Posterior vena cava (tissue), 2 donors: Measurements from ENCODE around the gene HERC2. TPM values are rescaled to one million over a fixed set of nuclear protein-coding genes. Genes with fewer than 3 reads are reported as not detected.

Source experiments
- DNase-seq: peaks from one replicate; pipeline ENCODE4 v3.0.0-alpha.2; 2020; ENCODE audit warnings: low spot score
- intact Hi-C, 2 donors: fragments of 100-400 bp; cut with DNase I; formaldehyde crosslinking; loops; one replicate each; pipeline versions ENCODE4 v1.14.1 to v1.14.2; 2022 to 2023
- total RNA-seq, 2 donors: library from RNA; stranded (reverse); fragmentation: NEBNext Ultra II Directional; extraction: Animal tissue kit (Norgen Biotek cat#: 25700); gene quantifications; one replicate each; pipeline ENCODE4 v1.2.1, GENCODE V29; 2021
- donor health status: DM: yes; HTN: yes; CAD: no.
- donor health status: DM: yes; HTN: yes; CAD: no.

HERC2 gene
- total RNA-seq, 2 donors from 2014 or later: 58.6 to 61.5 TPM

GRCh38 chr15:28123408-28124023, 198.5 kb downstream of the HERC2 start:
- peak; percentile 83 for DNase-seq
- intact Hi-C loops: loop anchor here in 1 of 2 donors (10.0 kb wide), 1 partner anchor 49 kb away; no protein-coding TSS in a partner anchor

GRCh38 chr15:28122038-28122949, 199.7 kb downstream of the HERC2 start:
- DNase-seq: peak; percentile 64
- intact Hi-C loops: loop anchor here in 1 of 2 donors (10.0 kb wide), 1 partner anchor 47 kb away; no protein-coding TSS in a partner anchor

GRCh38 chr15:28121577-28121976, 200.4 kb downstream of the HERC2 start:
- DNase-seq: peak; percentile 47
- intact Hi-C loops: loop anchor here in 1 of 2 donors (10.0 kb wide), 1 partner anchor 47 kb away; no protein-coding TSS in a partner anchor

GRCh38 chr15:28120359-28120640, 201.7 kb downstream of the HERC2 start:
- intact Hi-C loops: loop anchor here in 1 of 2 donors (10.0 kb wide), 1 partner anchor 45 kb away; no protein-coding TSS in a partner anchor

GRCh38 chr15:28118531-28118930, 203.4 kb downstream of the HERC2 start:
- intact Hi-C loops: no loop called here
- no peak for DNase-seq

More at GRCh38 chr15:28120359-28120640, 201.7 kb downstream of the HERC2 start:
- DNase-seq: no peak

- intact Hi-C loops: no loop called here
- peak; percentile 74 for DNase-seq
Observed at GRCh38 chr15:28118083-28118482, 203.9 kb downstream of the HERC2 start.

GRCh38 chr15:28117432-28117990, 204.5 kb downstream of the HERC2 start:
- DNase-seq: peak; percentile 50
- intact Hi-C loops: no loop called here

- intact Hi-C loops: no loop called here
- peak; percentile 75 for DNase-seq
Observed at GRCh38 chr15:28116521-28117431, 205.2 kb downstream of the HERC2 start.

- intact Hi-C loops: no loop called here
Observed at GRCh38 chr15:28115871-28116270, 206.1 kb downstream of the HERC2 start.

GRCh38 chr15:28114721-28115622, 207.0 kb downstream of the HERC2 start:
- intact Hi-C loops: no loop called here
- DNase-seq: peak; percentile 68

More at GRCh38 chr15:28115871-28116270, 206.1 kb downstream of the HERC2 start:
- peak; percentile 64 for DNase-seq

GRCh38 chr15:28114114-28114455, 207.9 kb downstream of the HERC2 start:
- no peak for DNase-seq
- intact Hi-C loops: no loop called here

GRCh38 chr15:28113394-28114113, 208.4 kb downstream of the HERC2 start:
- peak; percentile 70 for DNase-seq
- intact Hi-C loops: no loop called here

- intact Hi-C loops: no loop called here
- DNase-seq: peak; percentile 58
Observed at GRCh38 chr15:28112962-28113361, 209.0 kb downstream of the HERC2 start.

- intact Hi-C loops: no loop called here
- DNase-seq: peak; percentile 56
Observed at GRCh38 chr15:28112101-28112760, 209.7 kb downstream of the HERC2 start.

GRCh38 chr15:28111543-28111942, 210.4 kb downstream of the HERC2 start:
- DNase-seq: peak; percentile 58

GRCh38 chr15:28110481-28110881, 211.5 kb downstream of the HERC2 start:
- no peak for DNase-seq

More at GRCh38 chr15:28111543-28111942, 210.4 kb downstream of the HERC2 start:
- intact Hi-C loops: no loop called here

More at GRCh38 chr15:28110481-28110881, 211.5 kb downstream of the HERC2 start:
- intact Hi-C loops: no loop called here
